Prostate gland (tissue), 2 donors: ENCODE data around the gene TECTA. TPM values are rescaled to one million over a fixed set of nuclear protein-coding genes. Genes with fewer than 3 reads are reported as not detected.

ENCODE experiments used
- DNase-seq: peaks from one replicate; pipeline ENCODE4 v3.0.0-alpha.2; 2019; ENCODE audit warnings: low spot score
- H3K27ac ChIP-seq, 2 donors: fragments of 200-600 bp; sonication (generic); 2 replicates each; pipeline ENCODE4 v1.5.1; 2017 to 2019
- H3K27me3 ChIP-seq: fragments of 200-600 bp; sonication (generic); replicated peaks from 2 replicates; pipeline ENCODE4 v1.5.1; 2019; ENCODE audit not compliant: insufficient read depth
- H3K36me3 ChIP-seq, 2 donors: fragments of 200-600 bp; sonication (generic); 1 replicate in 1 of 2; 2 replicates in 1 of 2; pipeline versions ENCODE4 v1.5.1 to v1.8.1; 2017 to 2019
- H3K4me1 ChIP-seq: fragments of 200-600 bp; sonication (generic); replicated peaks from 2 replicates; pipeline ENCODE4 v1.5.1; 2019
- H3K4me3 ChIP-seq, 2 donors: fragments of 200-600 bp; sonication (generic); 2 replicates each; pipeline ENCODE4 v1.5.1; 2017 to 2019
- H3K9me3 ChIP-seq: fragments of 200-600 bp; sonication (generic); 2 replicates; pipeline ENCODE4 v1.5.1; 2017
- POLR2A ChIP-seq: fragments of 450-650 bp; IDR thresholded peaks from one replicate; pipeline ENCODE4 v1.6.1; 2016; ENCODE audit warnings: antibody characterized with exemption, mild to moderate bottlenecking
- POLR2AphosphoS5 ChIP-seq: sonication (generic); formaldehyde crosslinking; IDR thresholded peaks from one replicate; pipeline ENCODE4 v1.6.1; 2017; ENCODE audit warnings: antibody characterized with exemption
- WGBS: methylation state at CpG from one replicate; pipeline ENCODE4 v1.1.5; 2018; 5-methylcytosine and 5-hydroxymethylcytosine counted together
- intact Hi-C: fragments of 100-400 bp; cut with DNase I; formaldehyde crosslinking; loops from one replicate; pipeline ENCODE4 v1.14.2; 2022
- total RNA-seq, 2 donors: library from RNA; depleted of rRNA; stranded (reverse); fragments of >200 nt; gene quantifications; one replicate each; pipeline ENCODE4 v1.1.0, GENCODE V29; 2016
- TF ChIP-seq, protein P1 (sequence below), 4 experiments: fragments of 200-600 bp in 2 of 4; fragments of 450-650 bp in 2 of 4; sonication (generic) in 2 of 4; IDR thresholded peaks; 1 replicate in 3 of 4; 2 replicates in 1 of 4; pipeline ENCODE4 v1.5.1; 2016 to 2019; ENCODE audit warnings: antibody characterized with exemption in 4 of 4, mild to moderate bottlenecking in 2 of 4, moderate library complexity in 2 of 4

TECTA gene
- total RNA-seq, 2 donors from 2014 or later, result 0.41 to 1.6 TPM

DNA sequence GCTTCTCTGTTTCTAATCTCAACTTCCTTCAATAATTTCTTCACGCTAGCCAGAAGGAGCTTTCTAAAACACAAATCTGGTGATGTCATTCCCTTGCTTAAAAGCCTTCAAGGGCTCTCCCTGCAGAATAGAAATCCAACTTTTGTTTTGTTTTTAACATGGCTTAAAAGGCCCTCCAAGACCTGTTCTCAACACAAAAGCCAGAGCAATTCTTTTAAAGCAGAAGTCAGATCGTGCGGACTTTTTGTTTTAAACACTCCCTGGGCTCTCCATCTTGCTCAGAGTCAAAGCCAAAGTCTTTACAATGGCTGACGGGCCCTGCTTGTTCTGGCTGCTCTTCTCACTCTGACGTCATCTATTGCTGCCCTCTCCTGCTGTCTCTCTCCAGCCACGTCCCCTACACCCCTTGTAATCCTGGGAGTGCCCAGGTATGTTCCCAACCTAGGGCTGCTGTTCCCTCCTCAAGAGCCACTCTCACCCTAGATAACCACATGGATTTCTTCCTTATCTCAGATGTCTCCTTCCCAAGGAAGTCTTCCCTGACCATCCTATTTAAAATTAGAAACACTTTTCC lies 22.5 kb downstream of the TECTA start:
- Histone ChIP-seq H3K27ac (no peak overlapping the region), H3K36me3 (no peaks in the 10 kb centered on the region), H3K4me3 (no peak overlapping the region), H3K4me1 (no peaks in the 10 kb centered on the region), H3K9me3 (no peaks in the 10 kb centered on the region), H3K27me3 (no peaks in the 10 kb centered on the region)
- TF ChIP-seq, protein P1, sequence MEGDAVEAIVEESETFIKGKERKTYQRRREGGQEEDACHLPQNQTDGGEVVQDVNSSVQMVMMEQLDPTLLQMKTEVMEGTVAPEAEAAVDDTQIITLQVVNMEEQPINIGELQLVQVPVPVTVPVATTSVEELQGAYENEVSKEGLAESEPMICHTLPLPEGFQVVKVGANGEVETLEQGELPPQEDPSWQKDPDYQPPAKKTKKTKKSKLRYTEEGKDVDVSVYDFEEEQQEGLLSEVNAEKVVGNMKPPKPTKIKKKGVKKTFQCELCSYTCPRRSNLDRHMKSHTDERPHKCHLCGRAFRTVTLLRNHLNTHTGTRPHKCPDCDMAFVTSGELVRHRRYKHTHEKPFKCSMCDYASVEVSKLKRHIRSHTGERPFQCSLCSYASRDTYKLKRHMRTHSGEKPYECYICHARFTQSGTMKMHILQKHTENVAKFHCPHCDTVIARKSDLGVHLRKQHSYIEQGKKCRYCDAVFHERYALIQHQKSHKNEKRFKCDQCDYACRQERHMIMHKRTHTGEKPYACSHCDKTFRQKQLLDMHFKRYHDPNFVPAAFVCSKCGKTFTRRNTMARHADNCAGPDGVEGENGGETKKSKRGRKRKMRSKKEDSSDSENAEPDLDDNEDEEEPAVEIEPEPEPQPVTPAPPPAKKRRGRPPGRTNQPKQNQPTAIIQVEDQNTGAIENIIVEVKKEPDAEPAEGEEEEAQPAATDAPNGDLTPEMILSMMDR (IDR thresholded peaks at IDR 0.05), result no peak
- TF ChIP-seq POLR2A (no peak), POLR2AphosphoS5 (no peak)
- no peak for DNase-seq
- WGBS, result 82% methylated on average over 6 of the region's 6 CpGs
- intact Hi-C loops, result no loop called here

DNA sequence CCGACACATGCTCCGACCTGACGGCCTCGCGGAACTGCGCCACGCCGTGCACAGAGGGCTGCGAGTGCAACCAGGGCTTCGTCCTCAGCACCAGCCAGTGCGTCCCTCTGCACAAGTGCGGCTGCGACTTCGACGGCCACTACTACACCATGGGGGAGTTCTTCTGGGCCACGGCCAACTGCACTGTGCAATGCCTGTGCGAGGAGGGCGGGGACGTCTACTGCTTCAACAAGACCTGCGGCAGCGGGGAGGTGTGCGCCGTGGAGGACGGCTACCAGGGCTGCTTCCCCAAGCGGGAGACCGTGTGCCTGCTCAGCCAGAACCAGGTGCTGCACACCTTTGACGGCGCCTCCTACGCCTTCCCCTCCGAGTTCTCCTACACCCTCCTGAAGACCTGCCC lies 26.8 kb downstream of the TECTA start:
- intact Hi-C loops, result no loop called here
- TF ChIP-seq, protein P1 (IDR thresholded peaks at IDR 0.05), result no peak
- TF ChIP-seq POLR2A (no peak), POLR2AphosphoS5 (no peak)
- no peak overlapping the region for H3K27ac ChIP-seq
- DNase-seq, result no peak
- no peak overlapping the region for H3K4me3 ChIP-seq
- no peaks in the 10 kb centered on the region for H3K9me3 ChIP-seq
- 95% methylated on average over 29 of the region's 30 CpGs for WGBS
- H3K36me3 ChIP-seq, result no peaks in the 10 kb centered on the region
- no peaks in the 10 kb centered on the region for H3K4me1 ChIP-seq
- no peaks in the 10 kb centered on the region for H3K27me3 ChIP-seq

DNA sequence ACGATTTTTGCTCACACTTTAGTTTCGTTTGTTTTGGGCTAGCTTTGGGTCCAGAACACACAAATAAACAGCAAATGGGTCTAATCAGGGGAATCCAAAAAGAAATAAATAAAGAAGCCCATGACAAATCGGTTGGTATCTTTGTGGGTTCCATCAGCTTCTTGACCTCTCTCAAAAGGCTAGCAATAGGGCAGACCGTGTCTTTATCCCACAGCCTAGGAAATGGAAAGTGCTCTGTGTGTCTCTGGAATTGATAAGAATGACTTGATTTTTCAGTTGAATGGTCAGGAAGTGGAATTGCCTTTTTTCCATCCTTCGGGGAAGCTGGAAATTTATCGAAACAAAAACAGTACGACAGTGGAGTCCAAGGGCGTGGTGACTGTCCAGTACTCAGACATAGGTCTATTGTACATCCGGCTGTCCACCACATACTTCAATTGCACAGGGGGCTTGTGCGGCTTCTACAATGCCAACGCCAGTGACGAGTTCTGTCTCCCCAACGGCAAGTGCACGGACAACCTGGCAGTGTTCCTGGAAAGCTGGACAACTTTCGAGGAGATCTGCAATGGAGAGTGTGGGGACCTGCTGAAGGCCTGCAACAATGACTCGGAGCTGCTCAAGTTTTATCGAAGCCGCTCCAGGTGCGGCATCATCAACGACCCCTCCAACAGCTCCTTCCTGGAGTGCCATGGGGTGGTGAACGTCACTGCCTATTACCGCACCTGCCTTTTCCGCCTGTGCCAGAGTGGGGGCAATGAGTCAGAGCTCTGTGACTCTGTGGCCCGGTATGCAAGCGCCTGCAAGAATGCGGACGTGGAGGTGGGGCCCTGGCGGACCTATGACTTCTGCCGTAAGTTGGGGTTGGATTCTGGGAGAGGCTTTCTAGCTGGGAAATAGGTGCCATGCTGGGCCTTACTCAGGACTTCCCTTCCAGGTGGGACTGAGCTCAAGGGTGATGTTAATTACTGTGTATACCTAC lies 28.6 kb downstream of the TECTA start:
- no peak overlapping the region for H3K27ac ChIP-seq
- 96% methylated on average over 29 of the region's 29 CpGs for WGBS
- intact Hi-C loops, result no loop called here
- H3K36me3 ChIP-seq, result no peaks in the 10 kb centered on the region
- H3K27me3 ChIP-seq, result no peaks in the 10 kb centered on the region
- no peak for TF ChIP-seq POLR2AphosphoS5
- H3K4me1 ChIP-seq, result no peaks in the 10 kb centered on the region
- DNase-seq, result no peak
- H3K4me3 ChIP-seq, result no peak overlapping the region
- no peaks in the 10 kb centered on the region for H3K9me3 ChIP-seq

DNA sequence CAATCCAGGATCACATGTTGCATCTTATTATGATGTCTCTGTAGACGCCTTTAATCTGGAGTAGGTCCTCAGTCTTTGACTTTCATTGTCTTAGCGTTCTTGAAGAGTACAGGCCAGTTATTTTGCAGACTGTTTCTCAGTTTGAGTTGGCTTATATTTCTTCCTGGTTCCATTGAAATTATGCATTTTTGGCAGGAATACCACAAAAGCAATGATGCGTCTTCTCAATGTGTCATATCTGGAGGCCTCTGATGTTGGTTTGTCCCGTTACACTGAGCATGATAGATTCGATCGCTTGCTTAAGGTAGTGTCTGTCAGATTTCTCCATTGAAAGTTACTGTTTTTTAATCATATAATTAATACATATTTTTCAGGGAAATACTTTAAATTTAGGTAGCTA lies 30.6 kb downstream of the TECTA start:
- H3K4me1 ChIP-seq, result no peaks in the 10 kb centered on the region
- TF ChIP-seq POLR2A (no peak), POLR2AphosphoS5 (no peak)
- TF ChIP-seq, protein P1 (IDR thresholded peaks at IDR 0.05), result no peak
- WGBS, result 90% methylated on average over 6 of the region's 6 CpGs
- H3K27me3 ChIP-seq, result no peaks in the 10 kb centered on the region
- H3K9me3 ChIP-seq, result no peaks in the 10 kb centered on the region
- no peak overlapping the region for H3K4me3 ChIP-seq
- no peak overlapping the region for H3K27ac ChIP-seq
- H3K36me3 ChIP-seq, result no peaks in the 10 kb centered on the region
- no peak for DNase-seq
- intact Hi-C loops, result no loop called here

DNA sequence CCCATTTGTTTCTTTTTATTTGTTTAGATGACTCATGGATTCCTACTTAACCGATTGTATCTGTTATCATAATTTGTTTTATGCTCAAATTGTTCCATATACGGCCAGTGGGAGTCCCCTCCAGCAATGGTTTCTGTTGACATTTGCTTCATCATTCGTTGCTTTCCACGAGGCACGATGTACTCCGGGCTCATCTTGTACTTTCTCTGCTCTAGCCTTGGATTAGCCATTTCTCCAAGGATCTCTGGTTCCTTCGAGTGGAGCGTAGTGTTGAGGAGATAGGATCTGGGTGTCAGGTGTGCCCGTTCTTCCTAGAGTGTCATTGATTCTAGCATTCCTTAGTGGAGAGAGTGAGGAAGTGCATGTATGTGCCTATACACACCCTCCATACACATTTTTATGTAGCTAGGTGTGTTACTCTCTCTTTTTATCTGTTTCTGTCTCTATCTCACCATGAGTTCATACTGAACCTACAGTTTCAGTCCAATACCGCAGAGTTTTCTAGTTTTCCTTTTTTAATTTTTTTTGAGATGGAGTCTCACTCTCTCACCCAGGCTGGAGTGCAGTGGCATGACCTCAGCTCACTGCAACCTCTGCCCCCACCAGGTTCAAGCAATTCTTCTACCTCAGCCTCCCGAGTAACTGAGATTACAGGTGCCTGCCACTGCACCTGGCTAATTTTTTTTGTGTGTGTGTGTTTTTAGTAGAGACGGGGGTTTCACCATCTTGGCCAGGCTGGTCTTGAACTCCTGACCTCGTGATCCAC lies 31.4 kb downstream of the TECTA start:
- no peaks in the 10 kb centered on the region for H3K36me3 ChIP-seq
- TF ChIP-seq POLR2A (no peak), POLR2AphosphoS5 (no peak)
- TF ChIP-seq, protein P1 (IDR thresholded peaks at IDR 0.05), result no peak
- no peak for DNase-seq
- H3K27me3 ChIP-seq, result no peaks in the 10 kb centered on the region
- H3K27ac ChIP-seq, result no peak overlapping the region
- intact Hi-C loops, result no loop called here
- no peaks in the 10 kb centered on the region for H3K9me3 ChIP-seq
- H3K4me3 ChIP-seq, result no peak overlapping the region
- H3K4me1 ChIP-seq, result no peaks in the 10 kb centered on the region
- 71% methylated on average over 13 of the region's 13 CpGs for WGBS
